Measurements from ENCODE around the gene KRT1.

- TF ChIP-seq ZNF274 (IDR thresholded peaks at IDR 0.05; ENCODE audit: low read depth, low read length) (no peak), YY1 (IDR thresholded peaks at IDR 0.05; ENCODE audit: insufficient read depth, insufficient read length) (no peak)
Measured at GRCh38 chr12:52720365-52720886, 40.2 kb upstream of the KRT1 start.
